HUES64 (cell line): Measurements from ENCODE around the gene MTRR.

Source experiments
- H3K27ac ChIP-seq: 2 replicates; pipeline ENCODE4 v1.7.0; 2013; ENCODE audit warnings: low read depth, low read length, inconsistent platforms
- H3K27me3 ChIP-seq: 2 replicates; pipeline ENCODE4 v1.6.1; 2013; ENCODE audit warnings: mild to moderate bottlenecking, low read length; ENCODE audit not compliant: insufficient read depth
- H3K36me3 ChIP-seq: 2 replicates; pipeline ENCODE4 v1.6.1; 2013; ENCODE audit warnings: mild to moderate bottlenecking, low read length; ENCODE audit not compliant: insufficient read depth
- H3K4me1 ChIP-seq: 2 replicates; pipeline ENCODE4 v1.6.1; 2013; ENCODE audit warnings: mild to moderate bottlenecking, low read length, moderate library complexity; ENCODE audit not compliant: insufficient read depth
- H3K4me3 ChIP-seq: 2 replicates; pipeline ENCODE4 v1.5.1; 2013; ENCODE audit warnings: mild to moderate bottlenecking, low read length, moderate library complexity
- H3K9ac ChIP-seq: 2 replicates; pipeline ENCODE4 v1.6.1; 2013; ENCODE audit warnings: mild to moderate bottlenecking, low read depth, low read length
- H3K9me3 ChIP-seq: 2 replicates; pipeline ENCODE4 v1.6.1; 2013; ENCODE audit warnings: low read depth, low read length; ENCODE audit not compliant: insufficient read depth
- WGBS: fragments of 150-250, 120-280 bp; methylation state at CpG from one replicate; pipeline ENCODE4 v1.1.7; 2013; ENCODE audit warnings: missing lambda C conversion rate; 5-methylcytosine and 5-hydroxymethylcytosine counted together

MTRR gene

DNA sequence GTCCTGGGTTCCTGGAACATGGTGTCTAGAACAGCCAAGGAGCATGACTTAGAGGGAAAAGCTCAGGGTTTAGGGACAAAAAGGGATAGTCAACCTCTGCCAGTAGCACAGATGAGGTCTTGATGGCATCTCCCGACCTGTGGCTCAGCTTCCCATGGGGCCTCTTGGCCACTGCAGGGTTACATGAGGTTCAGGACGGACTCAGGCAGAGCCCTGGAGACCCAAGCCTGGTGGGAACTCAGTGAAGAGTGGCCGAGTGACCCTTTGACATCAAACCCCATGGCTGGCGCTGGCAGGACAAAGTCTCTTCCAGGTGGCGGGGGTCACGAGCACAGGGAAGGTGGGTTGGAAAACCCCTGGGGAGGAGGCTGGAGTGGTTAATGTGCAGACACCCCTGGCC is 57.8 kb downstream of the MTRR start:
- Histone ChIP-seq H3K36me3 (no peaks in the 10 kb centered on the region), H3K9me3 (no peaks in the 10 kb centered on the region), H3K4me1 (no peaks in the 10 kb centered on the region), H3K27ac (no peak overlapping the region), H3K9ac (no peak overlapping the region), H3K27me3 (no peaks in the 10 kb centered on the region), H3K4me3 (no peak overlapping the region)
- WGBS, result 91% methylated on average over 6 of the region's 6 CpGs

DNA sequence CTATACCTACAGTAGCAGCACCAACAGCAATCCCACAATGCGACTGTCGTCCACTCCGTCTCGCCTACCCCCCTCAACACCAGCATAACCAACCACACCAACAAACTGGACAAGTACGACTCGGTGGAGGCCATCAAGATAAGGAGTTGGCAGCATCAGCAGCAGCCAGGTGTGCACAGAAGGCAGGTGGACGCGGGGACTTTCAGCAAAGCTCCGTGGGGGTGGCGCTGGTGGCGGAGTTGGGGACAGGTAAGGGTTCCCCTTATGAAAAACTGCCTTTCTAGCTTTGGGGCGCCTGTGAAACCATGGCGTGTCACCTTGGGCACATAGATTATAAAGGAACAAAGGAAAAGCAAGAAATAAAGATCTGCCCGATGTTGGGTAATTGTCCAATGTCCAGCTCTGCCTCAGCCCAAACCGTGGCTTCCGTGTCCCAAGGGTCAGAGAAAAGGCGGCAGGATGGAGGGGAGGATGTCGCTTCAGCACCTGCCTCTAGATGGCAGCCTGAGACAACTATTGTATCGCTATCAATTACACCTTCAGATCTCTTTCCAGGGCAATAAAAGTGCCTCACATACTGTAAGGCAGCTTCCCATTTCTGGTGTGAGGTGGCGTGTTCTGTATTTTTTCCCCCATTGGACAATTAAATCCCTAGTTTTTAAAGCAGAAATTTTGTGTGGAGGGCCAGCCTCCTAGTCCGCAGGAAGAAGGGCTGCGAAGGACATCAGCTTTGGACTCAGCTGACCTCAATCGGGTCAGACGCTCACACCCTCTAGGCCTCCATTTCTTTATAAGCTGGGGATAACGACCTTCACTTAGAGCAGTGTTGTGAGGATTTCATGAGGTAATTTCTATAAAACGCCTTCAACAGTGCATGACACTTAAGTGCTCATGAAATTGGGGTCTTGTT is 58.8 kb downstream of the MTRR start:
- Histone ChIP-seq H3K9me3 (peaks cover 3% of the 10 kb centered on the region; the same call in 1 of the 2 replicates), H3K9ac (no peak overlapping the region), H3K27me3 (no peaks in the 10 kb centered on the region), H3K4me1 (no peaks in the 10 kb centered on the region), H3K36me3 (no peaks in the 10 kb centered on the region), H3K4me3 (no peak overlapping the region), H3K27ac (no peak overlapping the region)
- 61% methylated on average over 26 of the region's 26 CpGs for whole genome bisulfite sequencing

DNA sequence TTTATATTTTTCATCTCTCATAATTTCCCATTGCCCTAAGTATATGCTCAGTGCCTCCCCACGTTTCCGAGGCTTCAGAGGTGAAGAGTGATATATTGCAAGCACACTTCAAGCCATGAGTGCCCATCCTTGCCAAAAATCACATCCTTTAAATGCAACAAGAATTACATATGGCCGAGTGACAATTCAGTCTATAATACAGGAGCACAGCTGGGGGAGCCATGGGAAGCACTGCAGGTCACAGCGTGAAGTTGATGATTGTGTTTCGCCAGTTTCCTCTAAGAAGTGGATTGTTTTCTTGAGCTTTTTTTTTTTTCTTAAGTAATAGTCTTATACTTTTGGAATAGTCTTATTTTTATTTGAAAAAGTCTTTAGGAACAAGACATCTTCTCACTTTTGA is 61.1 kb downstream of the MTRR start:
- Histone ChIP-seq H3K4me1 (no peaks in the 10 kb centered on the region), H3K4me3 (no peak overlapping the region), H3K27me3 (no peaks in the 10 kb centered on the region), H3K36me3 (no peaks in the 10 kb centered on the region), H3K9me3 (peaks cover 3% of the 10 kb centered on the region; the same call in 1 of the 2 replicates), H3K27ac (no peak overlapping the region), H3K9ac (no peak overlapping the region)
- 83% methylated on average over 5 of the region's 5 CpGs for WGBS

DNA sequence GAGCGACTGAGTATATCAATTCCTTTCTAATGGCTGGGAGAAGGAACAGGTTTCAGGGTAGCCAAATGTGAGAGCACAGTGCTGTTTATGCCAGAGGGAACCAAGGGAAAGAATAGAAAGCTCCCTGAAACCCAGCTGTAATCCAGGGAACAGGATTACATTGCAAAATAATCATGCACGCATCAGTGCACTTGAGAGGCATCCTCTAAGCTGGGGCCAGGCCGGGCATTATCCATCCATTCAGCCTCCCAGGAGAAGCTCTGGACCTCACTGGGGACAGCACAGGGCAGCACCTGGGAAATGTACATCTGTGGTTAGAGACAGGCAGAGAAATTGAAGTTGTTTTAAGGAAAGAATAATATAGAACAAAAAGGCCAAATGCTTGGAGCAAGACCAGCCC is 72.7 kb downstream of the MTRR start:
- Histone ChIP-seq H3K9ac (no peak overlapping the region), H3K27ac (no peak overlapping the region), H3K4me3 (no peak overlapping the region), H3K36me3 (no peaks in the 10 kb centered on the region), H3K4me1 (no peaks in the 10 kb centered on the region), H3K27me3 (no peaks in the 10 kb centered on the region), H3K9me3 (no peaks in the 10 kb centered on the region)
- 91% methylated on average over 3 of the region's 3 CpGs for WGBS

DNA sequence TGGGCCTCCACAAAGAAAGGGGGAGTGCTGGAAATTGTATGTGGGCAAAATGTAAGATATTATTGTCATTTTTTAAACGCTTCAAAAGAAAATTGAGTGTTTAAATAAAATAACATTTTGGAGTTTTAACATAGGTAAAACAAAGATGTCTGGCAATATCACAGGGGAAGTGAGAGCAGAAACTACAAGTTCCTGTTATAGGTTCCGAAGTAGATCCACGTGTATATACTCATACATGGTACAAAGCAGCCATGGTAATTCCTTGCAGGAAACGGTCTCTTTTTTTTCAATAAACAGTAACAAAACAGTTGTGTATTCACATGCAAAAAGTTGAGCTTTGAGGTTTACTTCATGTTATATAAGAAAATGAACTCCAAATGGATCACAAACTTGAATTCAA is 78.4 kb downstream of the MTRR start:
- Histone ChIP-seq H3K27me3 (no peaks in the 10 kb centered on the region), H3K4me3 (no peak overlapping the region)
- 93% methylated on average over 4 of the region's 4 CpGs for WGBS

More for the DNA sequence above, 78.4 kb downstream of the MTRR start:
- H3K27ac ChIP-seq, result no peak overlapping the region
- H3K9me3 ChIP-seq, result no peaks in the 10 kb centered on the region
- H3K9ac ChIP-seq, result no peak overlapping the region
- no peaks in the 10 kb centered on the region for H3K36me3 ChIP-seq
- H3K4me1 ChIP-seq, result no peaks in the 10 kb centered on the region
